NCI-H2029 (cell line): ENCODE data around the gene OBP2A.
"Not testable (repeated sequence)": the region's sequence is repeated elsewhere in the genome, so short reads cannot be mapped to it uniquely, and the experiment has no call there.

Source experiments
- DNase-seq: peaks from one replicate; lab custom pipeline; 2025; lab: John Stamatoyannopoulos, UW

OBP2A gene

GRCh38 chr9:135512241-135512603 is 33.7 kb upstream of the OBP2A start:
- DNase-seq = no peak

- DNase-seq = no peak
These were observed 33.0 kb upstream of the OBP2A start for GRCh38 chr9:135512904-135513303.

GRCh38 chr9:135513351-135513846 is 32.5 kb upstream of the OBP2A start:
- no peak for DNase-seq

- not testable (repeated sequence) for DNase-seq
These were observed 32.0 kb upstream of the OBP2A start for GRCh38 chr9:135513906-135514305.

- DNase-seq = no peak
These were observed 31.4 kb upstream of the OBP2A start for GRCh38 chr9:135514342-135515082.

GRCh38 chr9:135515083-135515951 is 30.6 kb upstream of the OBP2A start:
- no peak for DNase-seq

GRCh38 chr9:135516132-135516860 is 29.6 kb upstream of the OBP2A start:
- no peak for DNase-seq

GRCh38 chr9:135517407-135517822 is 28.5 kb upstream of the OBP2A start:
- no peak for DNase-seq

- DNase-seq = no peak
These were observed 26.6 kb upstream of the OBP2A start for GRCh38 chr9:135519179-135519971.

- DNase-seq = no peak
These were observed 24.9 kb upstream of the OBP2A start, which contains the start of gene LCN1 for GRCh38 chr9:135520916-135521607. LCN1 (plus strand) TSS chr9:135521440; CDS start chr9:135521498, 58 bp downstream.

- DNase-seq = no peak
These were observed 24.3 kb upstream of the OBP2A start for GRCh38 chr9:135521608-135522095.

- DNase-seq = no peak
These were observed 23.6 kb upstream of the OBP2A start for GRCh38 chr9:135522137-135522877.

- no peak for DNase-seq
These were observed 23.0 kb upstream of the OBP2A start for GRCh38 chr9:135522931-135523330.

GRCh38 chr9:135523521-135524129 is 22.3 kb upstream of the OBP2A start:
- no peak for DNase-seq

GRCh38 chr9:135524130-135524861 is 21.6 kb upstream of the OBP2A start:
- no peak for DNase-seq

GRCh38 chr9:135525241-135526088 is 20.5 kb upstream of the OBP2A start:
- no peak for DNase-seq

GRCh38 chr9:135526089-135526729 is 19.7 kb upstream of the OBP2A start:
- no peak for DNase-seq
